PC-9 (cell line): ENCODE measurements around the gene PPP2R2B. TPM values are rescaled to one million over a fixed set of nuclear protein-coding genes. Genes with fewer than 3 reads are reported as not detected.

ENCODE experiments used
- BruUV-seq: library from RNA; stranded (reverse); fragments of 400-500 nt; replicated peaks from 2 replicates; lab custom pipeline; 2021; lab: Mats Ljungman, UMichigan
- CTCF ChIA-PET: fragments of 300-600 bp; sonication (Branson Sonifier 250); formaldehyde crosslinking; loops from one replicate; lab custom pipeline; 2022; ENCODE audit warnings: antibody characterized with exemption; lab: Charles Lee
- POLR2A ChIA-PET: fragments of 300-600 bp; sonication (Branson Sonifier 250); formaldehyde crosslinking; loops from one replicate; lab custom pipeline; 2022; ENCODE audit warnings: antibody characterized with exemption; ENCODE audit not compliant: unreplicated experiment; lab: Charles Lee
- DNase-seq, 2 experiments: peaks; one replicate each; pipeline versions ENCODE4 v3.0.0 to v3.0.0-alpha.2; 2015 to 2022; ENCODE audit warnings: mixed read lengths in 1 of 2
- H2AFZ ChIP-seq: fragments of 200-600 bp; sonication (generic); 2 replicates; pipeline ENCODE4 v1.8.1; 2017; ENCODE audit warnings: antibody characterized with exemption
- H3F3A ChIP-seq: fragments of 200-600 bp; sonication (generic); 2 replicates; pipeline ENCODE4 v1.8.1; 2017; ENCODE audit warnings: antibody characterized with exemption, mild to moderate bottlenecking, low read depth; ENCODE audit not compliant: insufficient read depth
- H3K27ac ChIP-seq: fragments of 200-600 bp; sonication (generic); 2 replicates; pipeline ENCODE4 v1.6.1; 2016; ENCODE audit warnings: mixed run types
- H3K27me3 ChIP-seq: fragments of 200-600 bp; sonication (generic); 2 replicates; pipeline ENCODE4 v1.6.1; 2016; ENCODE audit warnings: low read depth, mixed run types; ENCODE audit not compliant: insufficient read depth
- H3K36me3 ChIP-seq: fragments of 200-600 bp; sonication (generic); 2 replicates; pipeline ENCODE4 v1.6.1; 2016; ENCODE audit warnings: low read depth, mixed run types
- H3K4me1 ChIP-seq: fragments of 200-600 bp; sonication (generic); replicated peaks from 2 replicates; pipeline ENCODE4 v1.6.1; 2016; ENCODE audit warnings: mixed run types; ENCODE audit not compliant: insufficient read depth
- H3K4me2 ChIP-seq: fragments of 200-600 bp; sonication (generic); 2 replicates; pipeline ENCODE4 v1.6.1; 2017; ENCODE audit warnings: mixed run types
- H3K4me3 ChIP-seq: fragments of 200-600 bp; sonication (generic); 2 replicates; pipeline ENCODE4 v1.6.1; 2016; ENCODE audit warnings: mixed run types
- H3K79me2 ChIP-seq: fragments of 200-600 bp; sonication (generic); 2 replicates; pipeline ENCODE4 v1.6.1; 2017; ENCODE audit warnings: low read depth, mixed run types
- H3K9me2 ChIP-seq: fragments of 200-600 bp; sonication (generic); 2 replicates; pipeline ENCODE4 v1.8.1; 2017; ENCODE audit warnings: mild to moderate bottlenecking; ENCODE audit not compliant: insufficient read depth
- H3K9me3 ChIP-seq: fragments of 200-600 bp; sonication (generic); 2 replicates; pipeline ENCODE4 v1.8.1; 2016; ENCODE audit warnings: low read depth; ENCODE audit not compliant: insufficient read depth
- H4K20me1 ChIP-seq: fragments of 200-600 bp; sonication (generic); 2 replicates; pipeline ENCODE4 v1.8.1; 2017; ENCODE audit not compliant: insufficient read depth
- CTCF ChIP-seq: fragments of 200-600 bp; sonication (generic); conservative IDR thresholded peaks from 2 replicates; pipeline ENCODE4 v1.6.1; 2017; ENCODE audit warnings: mixed run types, antibody characterized with exemption, mild to moderate bottlenecking, moderate library complexity
- EZH2 ChIP-seq: fragments of 200-600 bp; sonication (generic); IDR thresholded peaks from 2 replicates; pipeline ENCODE4 v1.8.0; 2017; ENCODE audit warnings: antibody characterized with exemption, low read depth
- intact Hi-C: fragments of 100-400 bp; cut with micrococcal nuclease; formaldehyde crosslinking; loops from one replicate; pipeline ENCODE4 v1.10.0; 2022; ENCODE audit not compliant: unreplicated experiment
- total RNA-seq: library from RNA; stranded (reverse); gene quantifications from 2 replicates; pipeline ENCODE4 v1.2.3, GENCODE V29; 2021

Gene PPP2R2B
- total RNA-seq, 1 experiment from 2014 or later = not detected

GRCh38 chr5:146599261-146599660 lies 279.3 kb downstream of the PPP2R2B start:
- no peaks in the 10 kb centered on the region for H3K4me1 ChIP-seq
- no TSS peak for BruUV-seq
- H4K20me1 ChIP-seq = no peaks in the 10 kb centered on the region
- H3K4me3 ChIP-seq = no peak overlapping the region
- ChIA-PET CTCF (no interaction called here), POLR2A (no interaction called here)
- H3K4me2 ChIP-seq = no peak overlapping the region
- H3F3A ChIP-seq = no peaks in the 10 kb centered on the region
- no peak overlapping the region for H2AFZ ChIP-seq
- H3K79me2 ChIP-seq = no peaks in the 10 kb centered on the region
- no peaks in the 10 kb centered on the region for H3K36me3 ChIP-seq
- TF ChIP-seq EZH2 (no peak), CTCF (no peak)
- H3K27me3 ChIP-seq = peaks cover 34% of the 10 kb centered on the region
- no peaks in the 10 kb centered on the region for H3K9me2 ChIP-seq
- intact Hi-C loops = no loop called here
- no peak for DNase-seq
- no peak overlapping the region for H3K27ac ChIP-seq
- H3K9me3 ChIP-seq = no peaks in the 10 kb centered on the region

- Histone ChIP-seq H4K20me1 (no peaks in the 10 kb centered on the region), H3K4me1 (no peaks in the 10 kb centered on the region), H3F3A (no peaks in the 10 kb centered on the region), H3K9me2 (no peaks in the 10 kb centered on the region), H3K27me3 (peaks cover 32% of the 10 kb centered on the region), H3K27ac (no peak overlapping the region), H2AFZ (no peak overlapping the region), H3K9me3 (no peaks in the 10 kb centered on the region), H3K4me2 (no peak overlapping the region), H3K79me2 (no peaks in the 10 kb centered on the region), H3K36me3 (no peaks in the 10 kb centered on the region), H3K4me3 (no peak overlapping the region)
- TF ChIP-seq CTCF (no peak), EZH2 (no peak)
- ChIA-PET POLR2A (no interaction called here), CTCF (no interaction called here)
- intact Hi-C loops = no loop called here
- BruUV-seq = no TSS peak
- no peak for DNase-seq
These were observed 283.5 kb downstream of the PPP2R2B start for GRCh38 chr5:146595088-146595487.

GRCh38 chr5:146592352-146592751 lies 286.2 kb downstream of the PPP2R2B start:
- no peaks in the 10 kb centered on the region for H3K36me3 ChIP-seq
- ChIA-PET POLR2A (no interaction called here), CTCF (no interaction called here)
- H3K4me1 ChIP-seq = no peaks in the 10 kb centered on the region
- intact Hi-C loops = no loop called here
- no peak overlapping the region for H3K4me3 ChIP-seq
- no peak overlapping the region for H2AFZ ChIP-seq
- no peak overlapping the region for H3K27ac ChIP-seq
- DNase-seq = no peak
- H3K27me3 ChIP-seq = peaks cover 45% of the 10 kb centered on the region
- no peaks in the 10 kb centered on the region for H4K20me1 ChIP-seq
- H3K9me2 ChIP-seq = no peaks in the 10 kb centered on the region
- H3K4me2 ChIP-seq = no peak overlapping the region
- no TSS peak for BruUV-seq
- no peak for TF ChIP-seq EZH2
- TF ChIP-seq CTCF = no peak
- no peaks in the 10 kb centered on the region for H3F3A ChIP-seq
- no peaks in the 10 kb centered on the region for H3K79me2 ChIP-seq
- H3K9me3 ChIP-seq = no peaks in the 10 kb centered on the region
